IPS-NIHi11 (cell line): ENCODE data around the gene RHBDL1.

Experiments
- DNase-seq: peaks from one replicate; pipeline ENCODE4 v3.0.0; 2012; ENCODE audit warnings: mixed read lengths, low spot score

RHBDL1 gene

DNA sequence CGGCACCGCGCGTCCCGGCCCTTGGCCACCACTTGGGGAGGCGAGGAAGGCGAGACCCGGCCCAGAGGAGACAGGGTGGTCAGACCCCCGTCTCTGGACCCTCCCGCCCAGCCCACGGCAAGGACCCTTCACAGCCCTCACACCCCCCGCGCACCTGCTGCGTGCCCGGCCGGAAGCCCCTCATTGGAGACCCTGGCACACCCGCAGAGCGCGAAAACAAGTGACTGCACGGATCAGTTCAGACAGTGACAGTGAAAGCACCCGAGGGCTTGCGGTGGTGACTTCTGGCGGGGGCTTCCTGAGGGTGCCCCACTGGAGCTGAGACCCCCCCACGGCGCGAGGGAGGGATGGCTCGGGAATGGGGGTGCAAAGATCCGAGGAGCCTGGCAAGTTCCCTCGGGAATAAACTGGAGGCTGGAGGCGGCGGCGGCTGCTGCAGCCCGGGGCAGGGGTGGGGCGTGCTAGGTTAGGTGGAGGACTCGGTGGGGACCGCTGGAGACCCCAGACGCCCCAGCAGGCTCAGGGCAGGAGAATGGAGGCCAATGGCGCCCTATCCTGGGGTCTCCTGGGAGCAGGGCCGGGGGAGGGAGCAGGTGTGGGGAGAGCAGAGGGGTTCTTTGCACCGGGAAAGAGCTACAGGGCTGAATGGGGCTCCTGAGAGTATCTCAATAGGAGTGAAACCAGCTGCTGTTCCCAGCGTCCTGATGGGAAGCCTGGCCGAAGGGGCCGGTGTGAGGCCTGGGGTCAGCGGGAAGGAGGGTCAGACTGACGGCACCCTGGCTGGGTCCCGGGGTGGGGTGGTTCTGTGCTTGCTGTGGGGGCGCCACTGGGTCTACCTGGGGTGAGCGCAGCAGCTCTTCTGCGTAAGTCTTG, 31.0 kb downstream of the RHBDL1 start:
- DNase-seq, result peak; percentile 35

DNA sequence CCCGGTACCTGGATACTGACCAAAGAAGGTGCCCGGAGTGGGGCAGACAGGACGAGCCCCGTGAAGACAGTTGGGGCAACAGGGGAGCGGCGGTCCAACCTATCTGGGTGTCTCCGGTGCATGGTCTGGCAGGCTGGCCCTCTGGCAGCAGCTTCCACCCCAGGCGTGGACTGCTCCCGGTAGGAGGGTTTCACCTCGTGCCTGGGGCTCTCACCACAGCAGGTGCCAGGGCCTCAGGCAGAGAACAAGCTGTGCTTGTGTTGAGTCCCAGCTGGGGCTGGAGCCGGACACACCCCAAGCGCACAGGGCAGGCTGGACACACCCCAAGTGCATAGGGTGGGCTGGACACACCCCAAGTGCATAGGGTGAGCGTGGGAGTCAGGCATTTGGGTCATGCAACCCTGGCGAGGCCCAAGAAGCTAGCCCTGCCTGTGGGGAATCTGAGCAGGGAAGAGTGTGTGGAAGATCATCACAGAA, 31.6 kb downstream of the RHBDL1 start:
- no peak for DNase-seq

DNA sequence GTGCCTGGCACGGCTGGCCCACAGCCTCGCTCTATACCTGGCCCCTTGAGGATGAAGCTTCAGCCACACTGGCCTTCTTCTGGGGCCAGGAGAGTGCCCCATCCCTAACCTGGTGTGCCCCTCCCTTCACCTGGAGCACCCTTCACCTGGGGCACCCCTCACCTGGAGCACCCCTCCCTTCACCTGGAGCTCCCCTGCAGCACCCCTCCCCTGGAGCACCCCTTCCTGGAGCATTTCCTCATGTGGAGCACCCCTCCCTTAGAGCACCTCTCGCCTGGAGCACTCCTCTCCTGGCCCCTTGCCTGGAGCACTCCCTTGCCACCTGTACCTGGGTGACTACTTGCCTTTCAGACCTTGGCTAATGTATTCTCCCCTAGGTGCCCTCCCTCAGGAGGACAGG, 32.5 kb downstream of the RHBDL1 start:
- no peak for DNase-seq

DNA sequence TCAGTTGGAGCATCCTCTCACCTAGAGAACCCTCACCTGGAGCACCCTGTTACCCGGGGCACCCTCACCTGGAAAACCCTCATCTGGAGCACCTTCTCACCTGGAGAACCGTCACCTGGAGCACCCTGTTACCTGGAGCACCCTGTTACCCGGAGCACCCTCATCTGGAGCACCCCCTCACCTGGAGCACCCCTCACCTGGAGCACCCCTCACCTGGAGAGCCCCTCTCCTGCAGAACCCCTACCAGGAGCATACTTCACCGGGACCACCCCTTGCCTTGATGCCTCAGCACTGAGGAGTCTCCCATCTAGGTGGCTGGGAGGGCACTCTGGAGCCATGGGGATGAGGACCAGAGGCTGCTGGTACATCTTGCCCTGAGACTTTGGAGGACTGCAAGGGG, 33.5 kb downstream of the RHBDL1 start:
- DNase-seq, result no peak

DNA sequence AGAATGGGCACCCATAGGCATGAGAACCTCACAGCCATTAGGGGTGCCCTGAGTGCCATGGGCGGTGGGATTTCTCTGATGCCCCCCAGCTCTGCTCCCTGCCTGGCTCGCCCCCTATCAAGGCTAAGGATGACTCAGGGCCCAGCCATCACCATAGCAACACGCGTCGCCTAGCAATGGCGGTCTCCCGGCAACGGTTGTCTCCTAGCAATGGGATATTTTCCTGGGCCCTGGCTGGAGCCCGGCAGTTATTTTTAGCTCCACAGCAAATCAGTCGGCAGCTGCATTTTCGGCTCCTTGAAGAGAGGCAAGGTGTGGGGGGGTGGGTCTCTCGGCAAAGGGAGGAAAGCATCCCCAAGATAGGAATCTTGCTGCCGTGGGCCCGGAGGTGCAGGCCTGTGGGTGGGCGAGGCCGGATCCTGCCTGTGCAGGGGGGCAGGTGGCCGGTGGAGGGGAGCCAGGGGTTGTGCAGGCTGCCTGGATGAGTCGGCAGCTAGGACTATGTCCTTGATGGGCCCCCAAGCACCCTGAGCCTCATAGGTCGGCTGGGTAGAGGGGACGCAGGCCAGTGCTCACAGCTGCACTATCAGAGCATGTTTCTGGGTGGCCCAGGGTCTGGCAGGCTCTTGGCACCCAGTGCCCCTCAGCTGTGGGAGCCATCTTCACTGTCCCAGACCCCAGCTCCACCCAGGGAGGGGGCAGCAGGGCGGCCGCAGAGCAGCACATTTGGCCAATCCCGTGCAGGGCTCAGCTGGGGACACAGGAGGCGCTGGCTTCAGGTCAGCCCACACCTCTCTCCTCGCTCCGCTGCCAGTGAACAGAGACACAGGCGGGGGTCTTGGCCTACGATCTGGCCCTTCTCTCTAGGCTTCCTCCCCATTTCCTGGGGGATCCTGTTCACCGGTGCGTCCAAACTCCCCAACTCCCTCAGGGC, 34.4 kb downstream of the RHBDL1 start:
- DNase-seq, result peak; percentile 74

DNA sequence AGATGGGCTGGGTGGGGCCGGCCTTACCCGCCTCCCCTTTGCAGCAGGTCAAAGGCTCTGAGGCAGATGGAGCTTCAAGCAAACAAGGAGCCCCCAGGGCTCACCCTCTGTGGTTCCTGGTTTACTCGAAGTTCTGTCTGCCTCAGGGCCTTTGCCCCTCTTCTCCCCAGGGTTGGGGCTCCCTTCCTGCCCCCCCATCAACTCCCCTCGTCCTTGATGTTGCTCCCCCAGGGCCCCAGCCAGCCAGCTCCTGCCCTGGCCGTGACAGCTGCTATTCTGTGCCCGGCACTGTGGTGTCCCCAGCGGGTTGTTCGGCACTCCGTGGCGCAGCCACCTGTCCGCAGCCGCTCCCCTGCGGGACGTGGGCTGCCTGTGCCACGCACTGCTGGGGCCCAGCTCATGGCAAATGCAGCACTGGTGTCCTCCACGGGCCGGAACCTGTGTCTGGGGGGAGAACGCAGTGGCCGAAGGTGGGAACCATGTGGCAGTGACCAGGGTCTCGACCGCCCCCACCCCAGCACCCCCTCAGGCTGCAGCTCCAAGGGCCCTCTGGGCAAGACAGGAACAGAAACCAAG, 35.1 kb downstream of the RHBDL1 start:
- DNase-seq, result no peak

DNA sequence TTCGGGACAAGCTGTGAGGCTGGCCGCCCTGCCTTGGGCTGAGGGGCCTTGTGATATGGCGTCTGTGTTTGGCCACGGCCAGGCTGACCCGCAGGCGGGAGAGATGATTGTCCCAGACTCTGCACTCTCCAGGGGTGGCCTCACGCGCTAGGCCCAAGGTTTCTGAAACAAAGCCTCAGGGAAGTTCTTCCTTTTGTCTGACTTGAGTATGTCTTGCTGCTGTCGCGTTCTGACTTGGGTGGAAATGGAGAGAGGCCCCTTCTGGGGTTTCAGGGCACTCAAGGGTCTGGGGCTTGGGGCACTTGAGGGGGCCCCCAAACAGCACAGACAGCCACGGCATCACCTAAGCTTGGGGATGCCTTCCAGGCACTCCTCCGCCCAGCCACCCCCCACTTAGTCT, 35.6 kb downstream of the RHBDL1 start:
- DNase-seq, result no peak

DNA sequence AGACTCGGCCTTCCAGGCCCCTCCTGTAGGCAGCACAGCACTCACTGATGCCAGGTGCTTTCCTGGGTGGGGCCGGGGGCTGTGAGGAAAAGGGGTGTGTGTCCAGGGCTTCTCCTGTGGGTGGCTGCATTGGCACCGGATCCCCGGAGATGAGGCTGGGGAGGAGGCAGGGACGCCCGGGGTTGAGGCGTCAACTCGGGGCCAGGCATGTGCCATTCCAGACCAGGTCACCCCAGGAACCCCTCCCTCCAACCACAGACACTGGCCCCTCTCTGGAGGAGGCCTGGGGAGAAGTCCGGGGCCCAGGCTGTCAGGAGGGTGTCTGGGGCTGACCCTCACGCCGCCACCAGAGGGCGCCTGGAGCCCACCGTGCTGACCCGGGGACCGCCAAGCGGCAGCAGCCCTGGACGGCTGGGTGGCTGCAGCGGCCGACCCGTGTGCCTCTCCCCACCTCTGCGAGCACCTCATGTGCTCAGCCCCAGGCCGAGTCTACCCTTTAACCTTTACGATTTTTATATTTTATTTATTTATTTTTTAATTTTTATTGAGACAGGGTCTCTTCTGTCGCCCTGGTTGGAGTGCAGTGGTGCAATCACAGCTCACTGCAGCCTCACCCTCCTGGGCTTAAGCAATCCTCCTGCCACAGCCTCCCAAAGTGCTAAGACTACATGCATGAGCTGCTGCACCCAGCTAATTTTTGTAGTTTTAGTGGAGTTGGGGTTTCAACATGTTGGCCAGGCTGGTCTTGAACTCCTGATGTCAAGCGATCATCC, 36.3 kb downstream of the RHBDL1 start:
- DNase-seq, result peak; percentile 91

DNA sequence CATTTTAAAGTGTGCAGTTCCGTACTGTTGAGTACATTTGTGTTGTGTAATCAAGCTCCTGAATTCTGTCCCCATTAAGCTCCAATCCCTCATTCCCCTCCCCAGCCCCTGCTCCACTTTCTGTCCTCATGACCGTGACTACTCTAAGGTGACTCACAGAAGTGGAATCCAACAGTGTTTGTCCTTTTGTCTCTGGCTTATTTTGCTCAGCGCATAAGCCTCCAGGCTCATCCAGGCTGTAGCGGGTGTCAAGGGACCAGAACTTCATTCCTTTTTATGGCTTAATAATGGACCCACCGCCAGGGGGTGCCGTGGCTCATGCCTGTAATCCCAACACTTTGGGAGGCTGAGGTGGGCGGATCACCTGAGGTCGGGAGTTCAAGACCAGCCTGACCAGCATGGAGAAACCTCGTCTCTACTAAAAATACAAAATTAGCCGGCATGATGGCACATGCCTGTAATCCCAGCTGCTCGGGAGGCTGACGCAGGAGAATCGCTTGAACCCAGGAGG, 37.3 kb downstream of the RHBDL1 start:
- peak; percentile 40 for DNase-seq

DNA sequence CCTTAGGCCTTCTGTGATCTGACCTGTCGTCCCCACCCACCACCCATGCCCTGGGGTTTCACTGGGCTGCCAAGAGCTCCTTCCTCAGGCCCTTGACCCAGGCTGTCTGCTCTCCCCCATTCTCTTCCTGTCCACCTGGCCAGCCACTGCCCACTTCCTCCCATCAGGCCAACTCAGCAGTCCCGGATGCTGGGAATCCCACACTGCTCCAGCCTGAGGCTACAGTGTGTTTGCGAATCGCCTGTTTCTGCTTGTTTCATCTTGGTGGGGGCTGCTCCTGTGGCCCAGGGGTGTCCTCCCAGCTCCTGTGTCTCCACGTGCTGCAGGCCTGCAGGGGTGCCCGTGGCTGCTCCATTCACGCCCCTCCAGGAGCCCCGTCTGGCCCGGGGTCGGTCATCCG, 38.6 kb downstream of the RHBDL1 start:
- DNase-seq, result no peak

DNA sequence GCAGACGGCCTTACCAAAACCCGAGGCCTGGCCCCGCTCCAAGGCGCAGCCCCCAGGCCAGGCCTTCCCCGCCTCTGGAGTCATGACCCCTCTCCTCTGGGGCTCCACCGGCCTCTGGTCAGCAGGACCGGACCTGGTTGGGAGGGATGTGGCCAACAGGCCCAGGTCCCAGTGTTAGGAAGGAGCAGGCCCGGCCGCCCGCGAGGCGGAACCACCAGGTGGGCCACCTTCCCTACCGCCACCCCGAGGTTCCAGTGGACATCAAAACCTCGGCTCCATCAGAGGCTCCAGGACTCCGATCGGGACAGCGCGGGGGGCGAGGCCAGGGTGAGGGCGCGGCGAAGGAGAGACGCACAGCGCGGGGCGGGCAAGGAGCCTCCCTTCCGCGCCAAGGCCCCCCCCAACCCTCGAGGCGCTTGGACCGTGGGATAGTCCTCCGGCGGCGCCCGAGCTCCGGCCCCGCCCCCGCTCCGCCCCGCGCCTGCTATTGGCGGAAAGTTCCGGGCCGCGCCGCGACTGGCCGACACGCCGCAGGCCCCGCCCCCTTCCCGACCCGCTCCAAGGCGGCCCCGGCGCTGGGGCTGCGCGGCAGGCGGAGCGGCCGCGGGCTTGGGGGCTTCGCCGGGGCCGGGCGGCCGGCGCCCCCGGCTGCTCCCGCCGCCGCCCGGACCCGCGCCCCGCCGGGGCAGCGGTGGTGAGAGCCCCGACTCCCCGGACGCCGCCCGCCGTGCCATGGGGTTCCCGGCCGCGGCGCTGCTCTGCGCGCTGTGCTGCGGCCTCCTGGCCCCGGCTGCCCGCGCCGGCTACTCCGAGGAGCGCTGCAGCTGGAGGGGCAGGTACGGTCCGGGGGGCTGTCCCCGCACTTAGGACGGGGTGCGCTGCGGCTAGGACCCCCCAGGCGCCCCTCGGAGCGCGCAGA, 39.3 kb downstream of the RHBDL1 start, which contains the start of gene METRN:
METRN (plus strand) TSS at position 561 of the 919 bp plus-strand sequence; CDS start at position 733, 172 bp downstream.
- DNase-seq, result peak; percentile 94

DNA sequence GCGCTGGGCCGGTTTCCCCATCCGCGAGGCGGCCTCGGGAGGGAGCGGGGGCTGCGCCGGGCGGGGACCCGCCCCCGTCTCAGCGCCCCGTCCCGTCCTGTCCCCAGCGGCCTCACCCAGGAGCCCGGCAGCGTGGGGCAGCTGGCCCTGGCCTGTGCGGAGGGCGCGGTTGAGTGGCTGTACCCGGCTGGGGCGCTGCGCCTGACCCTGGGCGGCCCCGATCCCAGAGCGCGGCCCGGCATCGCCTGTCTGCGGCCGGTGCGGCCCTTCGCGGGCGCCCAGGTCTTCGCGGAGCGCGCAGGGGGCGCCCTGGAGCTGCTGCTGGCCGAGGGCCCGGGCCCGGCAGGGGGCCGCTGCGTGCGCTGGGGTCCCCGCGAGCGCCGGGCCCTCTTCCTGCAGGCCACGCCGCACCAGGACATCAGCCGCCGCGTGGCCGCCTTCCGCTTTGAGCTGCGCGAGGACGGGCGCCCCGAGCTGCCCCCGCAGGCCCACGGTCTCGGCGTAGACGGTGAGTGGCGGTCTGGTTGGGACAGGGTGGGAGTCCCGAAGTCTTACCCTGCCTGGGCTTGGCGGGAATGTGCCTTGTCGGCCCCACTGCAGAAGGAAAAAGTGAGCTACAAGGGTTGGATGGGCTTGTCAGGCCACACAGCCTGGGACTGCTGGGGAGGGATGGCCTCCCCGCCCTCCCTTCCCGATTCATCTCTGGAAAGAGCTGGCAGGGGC, 40.2 kb downstream of the RHBDL1 start:
- peak; percentile 61 for DNase-seq

DNA sequence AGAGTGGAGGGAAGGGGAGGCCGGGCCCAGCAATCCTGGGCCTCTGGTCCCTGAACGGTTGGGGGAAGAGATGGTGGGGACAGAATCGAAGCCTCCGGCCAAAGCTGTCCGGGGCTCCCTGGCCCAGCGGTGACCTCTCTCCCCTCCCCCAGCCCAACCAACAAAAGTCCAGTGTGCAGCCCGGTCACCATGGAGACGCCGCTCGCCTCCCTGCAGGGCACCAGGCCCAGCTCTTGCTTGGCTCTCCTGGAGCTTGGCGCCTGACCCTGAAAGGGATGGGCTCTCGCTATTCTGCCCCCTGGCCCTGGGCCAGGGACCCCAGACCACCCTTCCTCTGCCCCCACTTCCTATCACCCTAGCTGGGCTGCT, 40.7 kb downstream of the RHBDL1 start:
- DNase-seq, result peak; percentile 52

DNA sequence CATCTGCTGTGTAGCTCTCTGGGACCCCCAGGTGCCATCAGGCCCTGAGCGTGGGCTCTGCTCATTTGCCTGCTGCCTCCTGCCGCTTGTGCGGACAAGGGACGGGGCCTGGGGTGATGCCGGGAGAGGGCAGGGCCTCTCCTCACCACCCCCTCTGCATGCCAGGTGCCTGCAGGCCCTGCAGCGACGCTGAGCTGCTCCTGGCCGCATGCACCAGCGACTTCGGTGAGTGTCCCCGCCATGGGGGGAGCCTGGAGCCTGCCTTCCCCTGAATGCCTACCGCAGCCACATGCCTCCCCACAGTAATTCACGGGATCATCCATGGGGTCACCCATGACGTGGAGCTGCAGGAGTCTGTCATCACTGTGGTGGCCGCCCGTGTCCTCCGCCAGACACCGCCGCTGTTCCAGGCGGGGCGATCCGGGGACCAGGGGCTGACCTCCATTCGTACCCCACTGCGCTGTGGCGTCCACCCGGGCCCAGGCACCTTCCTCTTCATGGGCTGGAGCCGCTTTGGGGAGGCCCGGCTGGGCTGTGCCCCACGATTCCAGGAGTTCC, 41.4 kb downstream of the RHBDL1 start:
- DNase-seq, result no peak

DNA sequence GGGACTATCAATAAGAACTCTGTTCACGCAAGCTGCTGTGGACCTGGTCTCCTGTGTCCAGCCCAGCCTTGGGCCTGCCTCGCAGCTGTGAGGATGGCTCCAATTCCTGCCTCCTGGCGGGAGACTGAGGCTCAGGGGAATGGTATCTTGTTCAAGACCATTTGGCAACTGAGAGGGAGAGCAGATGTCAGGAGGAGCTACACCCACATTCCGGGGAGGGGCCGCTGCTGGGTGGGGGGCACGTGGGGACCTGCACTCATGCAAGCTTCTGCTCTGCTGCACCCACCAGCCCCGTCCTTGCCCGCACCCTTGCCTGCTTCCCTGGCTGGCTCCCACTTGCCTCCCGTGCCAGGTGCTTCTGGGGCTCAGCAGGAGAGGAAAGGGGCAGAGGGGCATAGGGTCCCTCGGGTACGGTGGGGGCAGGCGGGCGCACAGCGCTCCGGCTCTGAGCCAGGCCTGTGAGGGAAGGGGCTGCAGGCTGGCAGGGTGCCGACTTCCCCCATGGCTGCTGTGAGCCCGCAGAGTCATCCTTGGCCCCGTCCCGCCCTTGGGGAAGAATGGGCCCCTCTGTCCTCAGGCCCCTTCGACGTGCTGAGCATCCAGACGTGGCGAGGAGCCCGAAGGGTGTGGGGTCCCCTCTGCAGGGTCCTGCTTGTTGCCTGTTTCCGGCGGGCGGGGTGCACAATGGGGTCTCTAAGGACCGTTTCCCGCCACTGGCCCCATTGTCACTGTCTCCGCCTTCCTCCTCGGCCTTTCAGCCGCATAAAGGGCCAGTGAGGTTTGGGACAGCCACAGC, 42.2 kb downstream of the RHBDL1 start:
- no peak for DNase-seq

DNA sequence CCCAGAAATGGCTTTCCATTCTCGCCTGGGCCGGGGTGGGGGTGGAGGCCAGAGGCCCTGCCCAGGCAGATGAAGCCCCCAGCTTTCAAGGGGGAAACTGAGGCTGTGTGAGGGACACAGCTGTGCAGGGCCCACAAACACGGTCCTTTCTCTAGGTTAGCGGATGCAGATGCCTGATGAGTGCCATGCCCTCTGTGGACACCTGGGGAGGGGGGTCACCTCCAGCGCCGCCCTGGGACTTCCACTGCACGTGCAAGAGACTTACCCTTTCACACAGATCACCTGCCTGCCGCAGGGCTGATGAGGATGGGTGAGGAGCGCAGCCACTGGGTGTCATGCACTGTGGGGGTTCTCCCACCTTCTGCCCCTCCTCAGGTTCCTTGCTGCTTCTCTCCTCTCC, 42.9 kb downstream of the RHBDL1 start:
- no peak for DNase-seq

DNA sequence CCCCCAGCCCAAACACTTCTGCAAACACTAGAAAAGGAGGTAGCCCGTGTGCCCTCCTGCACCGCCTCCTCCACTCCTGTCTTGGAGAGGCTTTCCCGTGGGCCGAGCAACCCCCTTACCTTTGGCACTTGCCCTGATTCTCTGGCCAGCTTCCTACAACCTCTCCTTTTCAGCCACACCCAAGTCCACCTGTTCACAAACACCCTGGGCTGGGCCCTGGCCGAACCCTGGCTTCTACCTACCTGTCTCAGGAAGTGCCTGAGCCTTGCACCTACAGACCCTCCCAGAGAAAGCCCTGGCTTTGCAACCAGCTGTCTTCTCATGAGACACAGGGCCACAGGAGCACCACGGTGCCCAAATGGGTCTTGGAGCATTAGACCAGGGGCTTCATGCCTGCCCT, 43.5 kb downstream of the RHBDL1 start:
- no peak for DNase-seq

DNA sequence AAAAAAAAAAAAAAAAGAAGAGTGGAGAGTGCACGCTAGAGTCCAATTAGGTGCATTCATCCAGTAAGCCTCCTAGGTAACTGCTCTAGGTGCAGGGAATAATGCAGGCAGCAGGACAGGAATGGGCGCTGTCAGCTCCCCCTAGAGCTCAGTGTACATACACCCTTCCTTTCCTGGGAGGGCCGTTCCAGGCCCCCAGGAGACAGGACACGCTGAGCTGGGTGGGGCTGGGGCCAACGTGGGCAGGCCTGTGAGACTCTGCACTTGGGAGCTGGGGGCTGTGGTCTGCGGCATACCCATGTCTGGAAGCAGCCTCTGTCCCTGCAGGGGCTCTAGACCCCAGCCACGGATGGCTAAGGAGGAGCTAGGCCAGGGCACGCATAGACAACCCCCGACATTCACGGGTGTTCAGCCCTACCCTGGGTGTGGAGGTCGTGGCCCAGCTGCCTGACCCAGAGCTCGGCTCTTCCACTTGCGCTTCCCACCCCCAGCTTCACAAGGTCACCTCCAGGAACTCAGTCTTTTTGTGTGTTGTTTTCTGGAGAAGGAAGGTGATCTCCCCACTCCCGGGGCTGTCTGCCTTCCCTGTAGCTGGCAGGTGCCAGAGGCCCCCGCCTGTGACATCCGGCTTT, 44.5 kb downstream of the RHBDL1 start:
- DNase-seq, result no peak
